GM21717 (cell line): ENCODE data around the gene ISG20L2.

ENCODE experiments used
- ATAC-seq: cut with Tn5 transposase; IDR thresholded peaks from one replicate; pipeline ENCODE4 v1.9.1; 2021; ENCODE audit warnings: mild to moderate bottlenecking, moderate library complexity; ENCODE audit not compliant: unreplicated experiment

The ISG20L2 gene

GRCh38 chr1:156754219-156754618 is 25.7 kb upstream of the ISG20L2 start:
- no peak for ATAC-seq

DNA sequence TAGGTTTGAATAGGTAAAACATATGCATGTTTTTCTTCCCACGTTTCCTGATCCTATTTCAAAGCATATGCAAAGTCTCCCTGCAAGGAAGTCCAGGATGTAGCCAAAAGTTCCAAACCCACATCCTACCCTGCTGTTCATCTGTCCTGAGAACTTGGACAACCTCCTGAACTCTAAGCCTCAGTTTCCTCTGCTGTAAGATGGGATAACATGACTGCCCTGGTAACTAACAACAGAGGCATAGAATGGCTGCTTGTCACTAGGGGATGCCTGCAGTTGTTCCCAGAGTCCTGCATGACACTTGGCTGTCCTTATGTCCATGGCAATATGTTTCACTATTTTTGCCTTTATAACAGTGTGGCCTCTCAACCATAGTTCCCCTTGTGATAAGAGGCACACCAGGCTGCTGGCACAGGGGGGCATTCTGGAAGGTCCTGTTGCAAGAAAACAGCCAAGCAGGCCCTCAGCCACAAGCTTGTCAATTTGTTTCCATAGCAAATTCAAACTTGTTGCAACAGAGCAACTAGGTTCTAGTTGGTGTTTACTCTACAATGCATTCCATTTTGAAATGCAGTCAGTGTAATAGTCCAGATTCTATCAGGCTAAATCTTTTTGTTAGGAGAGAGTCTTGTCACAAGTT is 24.4 kb upstream of the ISG20L2 start:
- ATAC-seq, result no peak

GRCh38 chr1:156751757-156752481 is 23.4 kb upstream of the ISG20L2 start:
- peak; percentile 49 for ATAC-seq

GRCh38 chr1:156751451-156751756 is 22.8 kb upstream of the ISG20L2 start, which contains the start of gene HDGF:
HDGF (minus strand) TSS chr1:156751675; CDS start chr1:156751429, 246 bp downstream.
- ATAC-seq, result peak; percentile 24

- ATAC-seq, result no peak
Observed at GRCh38 chr1:156750711-156751450, 22.3 kb upstream of the ISG20L2 start.

- ATAC-seq, result no peak
Observed at GRCh38 chr1:156750191-156750672, 21.7 kb upstream of the ISG20L2 start.

- ATAC-seq, result no peak
Observed at GRCh38 chr1:156749419-156750118, 21.0 kb upstream of the ISG20L2 start.

GRCh38 chr1:156748670-156749418 is 20.3 kb upstream of the ISG20L2 start:
- ATAC-seq, result no peak

GRCh38 chr1:156747742-156748669 is 19.4 kb upstream of the ISG20L2 start:
- ATAC-seq, result no peak

- ATAC-seq, result no peak
Observed at GRCh38 chr1:156746728-156747631, 18.4 kb upstream of the ISG20L2 start.

DNA sequence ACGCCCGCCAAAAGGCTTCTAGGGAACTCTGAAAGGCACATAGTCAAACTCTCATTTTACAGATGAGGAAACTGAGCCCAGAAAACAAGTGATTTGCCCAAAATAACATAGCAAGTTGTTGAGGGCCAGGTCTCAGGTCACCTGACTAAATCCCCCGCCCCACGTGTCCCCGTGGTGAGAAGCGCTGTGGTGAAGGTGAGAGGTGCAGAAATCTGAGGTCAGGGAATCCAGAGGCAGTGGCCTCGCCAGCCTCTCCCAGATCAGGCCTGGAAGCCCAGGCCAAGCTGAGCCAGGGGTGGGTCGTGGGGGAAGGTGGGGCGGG is 17.8 kb upstream of the ISG20L2 start:
- ATAC-seq, result no peak

- ATAC-seq, result no peak
Observed at GRCh38 chr1:156745881-156746280, 17.3 kb upstream of the ISG20L2 start.

- no peak for ATAC-seq
Observed at GRCh38 chr1:156744786-156745419, 16.3 kb upstream of the ISG20L2 start.

DNA sequence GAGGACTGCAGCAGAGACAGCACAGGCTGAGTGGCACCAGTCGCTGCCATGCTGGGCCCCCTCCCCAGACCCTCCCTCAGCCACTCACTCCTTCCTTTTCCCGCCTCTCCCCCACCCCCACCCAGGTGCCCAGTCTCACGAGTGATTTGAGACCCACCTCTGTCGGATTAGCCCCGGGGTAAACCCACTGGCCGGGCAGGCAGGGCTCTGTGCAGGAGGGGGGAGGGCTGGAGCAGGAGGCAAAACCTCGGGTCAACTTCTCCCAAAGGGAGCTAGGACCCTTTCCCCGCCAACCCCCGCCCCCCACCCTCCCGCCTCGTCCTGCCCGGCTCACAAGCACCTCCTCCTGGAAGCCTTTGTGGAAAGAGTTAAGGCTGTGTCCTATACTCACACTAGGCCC is 15.8 kb upstream of the ISG20L2 start:
- no peak for ATAC-seq

- no peak for ATAC-seq
Observed at GRCh38 chr1:156743367-156744302, 15.1 kb upstream of the ISG20L2 start.

- no peak for ATAC-seq
Observed at GRCh38 chr1:156742801-156743200, 14.2 kb upstream of the ISG20L2 start.

DNA sequence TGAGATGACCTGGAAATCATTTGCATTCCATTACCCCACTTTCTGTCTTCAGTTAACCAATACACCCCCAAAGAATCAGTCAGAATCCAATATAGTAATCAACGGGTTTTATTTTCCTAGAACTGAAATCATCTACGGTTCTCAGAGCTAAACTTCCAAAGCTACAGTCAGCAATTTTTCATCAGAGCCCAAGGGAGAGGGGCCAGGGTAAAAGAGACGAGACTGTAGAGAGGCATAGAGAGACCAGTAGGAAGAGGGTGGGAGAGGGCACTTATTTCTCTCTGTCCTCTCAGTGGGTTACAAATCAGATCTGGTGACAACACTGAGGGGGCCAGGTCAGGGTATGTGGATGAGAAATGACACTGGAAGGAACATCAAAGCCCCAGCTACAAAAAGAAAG is 13.5 kb upstream of the ISG20L2 start:
- ATAC-seq, result no peak
